GM13976 (cell line): Measurements from ENCODE around the gene HDAC10.

ENCODE experiments used
- DNase-seq: peaks from one replicate; pipeline ENCODE4 v3.0.0; 2012; ENCODE audit warnings: low spot score
- in situ Hi-C: fragments of 300-500 bp; cut with MboI; formaldehyde crosslinking; loops from one replicate; pipeline ENCODE4 v1.12.0; 2022; ENCODE audit warnings: low sequenced_read_pairs, mixed read lengths, inconsistent platforms; ENCODE audit not compliant: unreplicated experiment
- TF ChIP-seq, protein P1 (sequence below): IDR thresholded peaks from 2 replicates; pipeline ENCODE4 v1.5.1; 2012; ENCODE audit warnings: borderline replicate concordance, mild to moderate bottlenecking; ENCODE audit not compliant: insufficient read depth; ENCODE audit errors: extremely low read depth, missing control alignments, control extremely low read depth

HDAC10 gene

DNA sequence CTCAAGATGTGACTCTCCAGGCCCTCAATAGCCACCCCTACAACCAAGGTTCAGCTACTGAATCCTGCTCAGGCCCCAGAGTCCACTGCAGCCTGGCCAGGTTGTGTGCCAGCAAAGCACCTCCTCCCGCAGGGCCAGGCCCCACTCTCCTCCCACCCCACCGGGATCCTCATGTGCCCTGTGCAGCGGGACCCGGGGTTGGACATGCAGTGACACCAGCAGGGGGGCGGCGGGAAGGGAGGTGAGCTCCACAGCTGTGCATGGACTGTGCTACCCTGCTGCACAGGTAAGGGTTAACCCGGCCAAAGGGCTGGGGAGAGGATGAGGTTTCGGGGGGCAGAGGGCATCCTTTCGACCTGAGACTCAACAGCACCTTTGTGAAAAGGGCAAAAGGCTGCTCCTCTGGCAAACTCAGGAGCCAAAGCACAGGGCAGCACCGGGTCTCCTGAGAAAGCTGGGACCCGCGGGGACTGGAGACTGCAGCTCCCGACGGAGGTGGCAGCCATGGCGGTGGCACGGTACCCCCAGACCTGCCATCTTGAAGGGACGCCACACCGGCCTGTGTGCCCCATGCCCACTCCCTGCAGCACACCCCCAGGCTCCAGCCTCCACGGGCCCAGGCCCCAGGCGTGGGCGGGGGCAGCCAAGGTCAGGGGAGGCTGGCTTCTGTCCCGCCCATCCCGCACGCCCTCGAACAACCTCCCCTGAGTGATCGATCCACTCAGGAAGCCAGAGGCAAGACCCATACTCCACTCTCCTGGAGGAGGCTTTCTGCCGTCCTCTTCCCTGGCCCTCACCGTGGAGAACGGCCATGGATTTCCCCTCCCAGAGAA lies 45.8 kb upstream of the HDAC10 start:
- in situ Hi-C loops = no loop called here
- TF ChIP-seq, protein P1, sequence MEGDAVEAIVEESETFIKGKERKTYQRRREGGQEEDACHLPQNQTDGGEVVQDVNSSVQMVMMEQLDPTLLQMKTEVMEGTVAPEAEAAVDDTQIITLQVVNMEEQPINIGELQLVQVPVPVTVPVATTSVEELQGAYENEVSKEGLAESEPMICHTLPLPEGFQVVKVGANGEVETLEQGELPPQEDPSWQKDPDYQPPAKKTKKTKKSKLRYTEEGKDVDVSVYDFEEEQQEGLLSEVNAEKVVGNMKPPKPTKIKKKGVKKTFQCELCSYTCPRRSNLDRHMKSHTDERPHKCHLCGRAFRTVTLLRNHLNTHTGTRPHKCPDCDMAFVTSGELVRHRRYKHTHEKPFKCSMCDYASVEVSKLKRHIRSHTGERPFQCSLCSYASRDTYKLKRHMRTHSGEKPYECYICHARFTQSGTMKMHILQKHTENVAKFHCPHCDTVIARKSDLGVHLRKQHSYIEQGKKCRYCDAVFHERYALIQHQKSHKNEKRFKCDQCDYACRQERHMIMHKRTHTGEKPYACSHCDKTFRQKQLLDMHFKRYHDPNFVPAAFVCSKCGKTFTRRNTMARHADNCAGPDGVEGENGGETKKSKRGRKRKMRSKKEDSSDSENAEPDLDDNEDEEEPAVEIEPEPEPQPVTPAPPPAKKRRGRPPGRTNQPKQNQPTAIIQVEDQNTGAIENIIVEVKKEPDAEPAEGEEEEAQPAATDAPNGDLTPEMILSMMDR = no peak
- no peak for DNase-seq

DNA sequence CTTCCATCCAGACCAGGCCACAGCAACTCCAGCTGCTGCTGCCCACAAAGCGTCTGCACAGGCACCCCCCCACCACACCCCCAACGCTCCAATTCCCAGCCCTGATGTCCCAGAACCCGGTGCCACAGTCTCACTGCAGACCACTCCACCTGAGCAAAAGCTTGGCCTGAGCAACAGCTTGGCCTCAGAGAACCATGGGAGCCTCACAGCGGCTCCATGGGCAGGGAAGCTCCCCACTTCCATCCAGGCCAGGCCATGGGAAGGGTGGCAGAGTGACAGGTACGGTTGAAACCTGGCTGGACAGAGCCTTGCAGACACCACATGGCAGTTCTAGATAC lies 43.2 kb upstream of the HDAC10 start:
- in situ Hi-C loops = no loop called here
- no peak for DNase-seq
- TF ChIP-seq, protein P1 = no peak

DNA sequence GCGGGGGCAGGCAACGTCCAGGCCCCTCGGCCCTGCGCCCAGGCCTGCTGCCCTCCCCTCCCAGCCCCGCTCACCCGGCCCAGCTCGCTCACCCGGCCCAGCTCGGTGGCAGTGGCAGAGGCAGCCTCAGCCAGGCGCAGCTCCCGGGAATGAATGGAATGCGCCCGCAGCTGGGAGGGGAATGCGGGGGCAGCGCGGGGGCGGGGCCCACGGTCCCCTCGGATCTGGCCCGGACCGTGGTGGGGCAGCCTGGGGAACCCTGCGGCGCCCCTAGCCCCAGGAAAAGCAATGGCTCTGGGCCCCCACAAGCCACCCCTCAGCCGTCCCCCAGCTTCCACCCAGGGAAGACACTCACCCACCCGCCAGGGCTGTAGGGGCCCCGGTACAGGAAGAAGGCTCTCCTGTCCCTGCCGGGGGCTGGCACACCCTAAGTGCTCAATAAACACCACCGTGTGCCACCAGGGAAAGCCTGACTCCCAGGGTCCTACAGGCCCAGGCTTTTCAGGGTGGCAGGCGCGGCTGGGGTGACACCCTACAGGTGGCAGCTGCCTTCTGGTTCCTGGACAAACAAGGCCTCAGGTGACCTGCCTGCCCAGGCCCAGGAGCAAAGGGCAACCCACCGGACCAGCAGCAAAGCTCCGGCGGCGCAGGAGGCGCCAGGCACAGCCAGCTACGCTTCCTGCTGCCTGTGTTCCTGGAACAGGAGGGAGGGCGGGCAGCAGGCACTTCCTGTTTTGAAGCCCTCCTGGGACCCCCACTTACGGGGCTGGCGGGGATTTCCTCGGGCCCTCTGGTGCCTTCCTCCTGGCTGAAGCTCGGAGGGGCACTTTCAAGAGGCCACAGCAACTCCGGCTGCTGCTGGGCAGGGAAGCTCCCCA lies 42.6 kb upstream of the HDAC10 start:
- no peak for DNase-seq
- TF ChIP-seq, protein P1 = no peak
- in situ Hi-C loops = no loop called here

DNA sequence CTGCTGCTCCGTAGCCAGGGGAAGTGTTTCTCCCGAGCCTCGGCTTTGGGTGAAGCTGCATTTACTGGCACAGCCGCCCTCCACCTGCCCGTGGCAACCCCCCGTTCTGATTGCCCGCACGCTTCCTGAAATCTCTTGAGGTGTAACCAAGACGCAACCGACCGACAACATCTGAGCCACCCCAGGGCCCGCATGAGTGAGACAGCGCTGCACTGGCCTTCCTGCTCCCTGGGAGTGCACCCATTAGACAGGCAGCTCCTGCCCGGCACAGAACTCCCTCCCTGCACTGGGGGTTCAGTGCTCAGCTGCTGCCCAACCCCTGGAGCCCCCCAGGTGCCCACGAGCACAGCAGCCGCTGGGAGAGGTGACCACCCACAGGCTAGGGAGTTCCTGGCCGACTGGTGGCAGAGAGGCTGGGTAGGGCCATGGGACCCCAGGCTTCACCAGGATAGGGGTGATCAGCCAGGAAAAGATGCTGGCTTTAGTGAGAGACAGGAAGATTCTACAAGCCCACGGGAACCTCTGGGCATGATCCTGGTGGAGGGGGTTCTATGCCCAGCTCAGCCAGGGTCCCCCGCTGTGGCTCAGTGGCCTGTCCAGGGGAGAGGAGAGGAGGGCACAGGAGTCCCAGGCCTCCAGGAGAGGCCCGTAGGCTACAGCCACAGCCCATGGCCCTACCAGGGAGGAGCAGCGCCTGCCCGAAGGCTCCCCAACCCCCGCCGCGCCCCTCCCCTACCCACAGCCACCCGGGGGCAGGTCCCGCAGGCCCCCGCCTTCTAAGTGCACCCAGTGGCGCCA lies 41.8 kb upstream of the HDAC10 start:
- in situ Hi-C loops = no loop called here

DNA sequence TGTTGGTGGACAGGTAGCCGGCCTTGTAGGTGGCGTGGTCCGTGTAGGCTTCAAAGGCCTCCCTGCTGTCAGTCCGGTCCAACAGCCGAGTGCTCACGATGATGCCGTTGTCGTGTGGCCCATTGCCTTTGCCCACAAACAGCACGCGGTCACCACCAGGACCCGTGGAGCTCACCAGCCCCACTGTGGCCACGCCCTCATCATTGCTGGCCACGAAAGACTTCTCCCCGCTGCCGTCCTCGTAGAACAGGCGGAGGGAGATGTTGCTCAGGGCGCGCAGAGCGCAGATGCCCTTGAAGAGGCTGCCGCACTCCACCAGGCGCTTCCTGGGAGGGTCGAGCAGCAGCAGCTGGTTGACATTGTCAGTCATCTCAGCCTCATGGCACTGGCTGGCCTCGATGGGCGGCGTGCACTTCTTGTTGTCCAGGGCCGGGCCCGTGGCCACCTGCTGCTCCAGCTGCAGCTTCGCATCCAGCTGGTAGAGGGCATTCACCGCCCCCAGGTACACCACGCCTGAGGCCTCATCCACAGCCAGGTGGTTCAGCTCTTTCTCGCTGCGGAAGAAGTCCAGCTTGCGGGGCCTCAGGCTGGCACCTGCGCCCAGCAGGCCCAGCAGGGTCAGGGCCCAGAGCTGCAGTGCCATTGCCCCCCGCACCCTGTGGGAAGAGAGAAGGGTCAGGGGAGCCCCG lies 39.0 kb upstream of the HDAC10 start:
- no peak for DNase-seq
- TF ChIP-seq, protein P1 = no peak
- in situ Hi-C loops = no loop called here

More for the DNA sequence above, 41.8 kb upstream of the HDAC10 start:
- TF ChIP-seq, protein P1 = no peak
- DNase-seq = no peak
